Endothelial cell of umbilical vein (primary cell): ENCODE data around the gene ZDHHC9. TPM values are rescaled to one million over a fixed set of nuclear protein-coding genes. Genes with fewer than 3 reads are reported as not detected.

Experiments
- BruUV-seq: library from RNA; stranded (reverse); fragments of 400-500 nt; replicated peaks from 2 replicates; lab custom pipeline; 2021; lab: Mats Ljungman, UMichigan
- CTCF ChIA-PET: fragments of 300-600, 350-600 bp; sonication (Branson Sonifier 250); formaldehyde crosslinking; loops from one replicate; lab custom pipeline; 2021; ENCODE audit warnings: antibody characterized with exemption, inconsistent platforms; lab: Charles Lee
- POLR2A ChIA-PET: fragments of 300-600, 350-600 bp; sonication (Branson Sonifier 250); formaldehyde crosslinking; loops from one replicate; lab custom pipeline; 2021; ENCODE audit warnings: antibody characterized with exemption, inconsistent platforms; lab: Charles Lee
- DNase-seq: peaks from one replicate; pipeline ENCODE4 v3.0.0-alpha.2; 2011; ENCODE audit warnings: low read depth, low spot score
- FAIRE-seq: peaks from 2 replicates; lab custom pipeline; 2011; peaks lifted over from hg19 to GRCh38; lab: Jason Lieb, UNC
- H2AFZ ChIP-seq: 2 replicates; pipeline ENCODE4 v1.6.0; 2012; ENCODE audit warnings: low read depth, low read length, control low read depth, inconsistent platforms
- H3K27ac ChIP-seq: 2 replicates; pipeline ENCODE4 v1.5.1; 2011; ENCODE audit warnings: low read depth, mild to moderate bottlenecking, control low read depth, low read length, moderate library complexity; ENCODE audit not compliant: insufficient read depth
- H3K27me3 ChIP-seq, 2 experiments: 2 replicates each; pipeline versions ENCODE4 v1.6.0 to v1.6.1; 2011; ENCODE audit warnings: low read length in 2 of 2, mixed read lengths in 1 of 2; ENCODE audit not compliant: control insufficient read depth in 2 of 2, insufficient read depth in 2 of 2
- H3K36me3 ChIP-seq, 2 experiments: 2 replicates in 1 of 2; 3 replicates in 1 of 2; pipeline ENCODE4 v1.5.1; 2011; ENCODE audit warnings: low read length in 2 of 2, mild to moderate bottlenecking in 1 of 2, moderate library complexity in 1 of 2; ENCODE audit not compliant: control insufficient read depth in 2 of 2, insufficient read depth in 2 of 2; ENCODE audit errors: extremely low read depth in 1 of 2
- H3K4me1 ChIP-seq: 3 replicates; pipeline ENCODE4 v1.5.1; 2011; ENCODE audit warnings: mild to moderate bottlenecking, low read length; ENCODE audit not compliant: control insufficient read depth, insufficient read depth; ENCODE audit errors: extremely low read depth
- H3K4me2 ChIP-seq: 2 replicates; pipeline ENCODE4 v1.6.1; 2011; ENCODE audit warnings: low read length, control low read depth, mixed read lengths; ENCODE audit not compliant: insufficient read depth
- H3K4me3 ChIP-seq, 3 experiments: fragments of 200-600 bp in 1 of 3; sonication (generic), shearing (Covaris generic) in 1 of 3; replicated peaks in 1 of 3; 2 replicates each; pipeline ENCODE4 v1.5.1; 2011 to 2016; ENCODE audit warnings: control low read depth in 3 of 3, low read length in 3 of 3, mild to moderate bottlenecking in 2 of 3, inconsistent platforms in 1 of 3, low read depth in 1 of 3, moderate library complexity in 1 of 3; ENCODE audit not compliant: insufficient read depth in 1 of 3
- H3K79me2 ChIP-seq: 2 replicates; pipeline ENCODE4 v1.6.0; 2012; ENCODE audit warnings: low read length, inconsistent platforms; ENCODE audit not compliant: control insufficient read depth, insufficient read depth
- H3K9ac ChIP-seq: replicated peaks from 2 replicates; pipeline ENCODE3; 2011; ENCODE audit warnings: low read length, control low read depth; ENCODE audit not compliant: insufficient read depth; ENCODE audit errors: extremely low read depth
- H3K9me1 ChIP-seq: replicated peaks from 3 replicates; pipeline ENCODE4 v1.6.0; 2011; ENCODE audit warnings: mild to moderate bottlenecking, low read length; ENCODE audit not compliant: control insufficient read depth, insufficient read depth; ENCODE audit errors: extremely low read depth
- H3K9me3 ChIP-seq: replicated peaks from 2 replicates; pipeline ENCODE4 v1.5.1; 2012; ENCODE audit warnings: low read length, inconsistent platforms; ENCODE audit not compliant: control insufficient read depth, insufficient read depth
- H4K20me1 ChIP-seq: replicated peaks from 2 replicates; pipeline ENCODE3; 2011; ENCODE audit warnings: mild to moderate bottlenecking, low read length; ENCODE audit not compliant: control insufficient read depth, insufficient read depth; ENCODE audit errors: extremely low read depth
- CTCF ChIP-seq, 2 donors: IDR thresholded peaks; 1 replicate in 1 of 2; 2 replicates in 1 of 2; pipeline ENCODE4 v1.5.1; 2011; ENCODE audit warnings: low read length in 2 of 2, mild to moderate bottlenecking in 2 of 2, moderate library complexity in 2 of 2, control low read depth in 1 of 2, inconsistent platforms in 1 of 2, low read depth in 1 of 2; ENCODE audit not compliant: insufficient read depth in 1 of 2; ENCODE audit errors: extremely low read depth in 1 of 2
- EZH2 ChIP-seq: IDR thresholded peaks from 2 replicates; pipeline ENCODE4 v1.6.1; 2012; ENCODE audit warnings: borderline replicate concordance, low read depth, mild to moderate bottlenecking, moderate library complexity, low read length, inconsistent platforms; ENCODE audit not compliant: severe bottlenecking
- FOS ChIP-seq: IDR thresholded peaks from 2 replicates; pipeline ENCODE4 v1.6.1; 2011; ENCODE audit warnings: mild to moderate bottlenecking, low read length, moderate library complexity, borderline replicate concordance; ENCODE audit not compliant: insufficient read depth
- GATA2 ChIP-seq: IDR thresholded peaks from 2 replicates; pipeline ENCODE4 v1.7.0; 2011; ENCODE audit warnings: low read depth, mild to moderate bottlenecking, moderate library complexity, mixed read lengths, low read length; ENCODE audit not compliant: insufficient read length, insufficient read depth
- JUN ChIP-seq: IDR thresholded peaks from 2 replicates; pipeline ENCODE4 v1.6.1; 2011; ENCODE audit warnings: borderline replicate concordance, low read depth; ENCODE audit not compliant: insufficient read length, insufficient read depth
- MYC ChIP-seq: IDR thresholded peaks from one replicate; pipeline ENCODE4 v1.6.1; 2011; ENCODE audit warnings: mild to moderate bottlenecking, low read depth, low read length
- POLR2A ChIP-seq: IDR thresholded peaks from 2 replicates; pipeline ENCODE4 v1.6.1; 2012; ENCODE audit warnings: low read depth, mild to moderate bottlenecking, control low read depth, low read length
- POLR2AphosphoS5 ChIP-seq: IDR thresholded peaks from 2 replicates; pipeline ENCODE4 v1.6.1; 2012; ENCODE audit warnings: low read depth, mild to moderate bottlenecking, control low read depth, low read length, moderate library complexity; ENCODE audit not compliant: insufficient read depth
- dilution Hi-C: fragments of 300-500 bp; cut with MboI; formaldehyde crosslinking; loops from one replicate; pipeline ENCODE4 v1.15.0; 2019; ENCODE audit warnings: low sequenced_read_pairs; ENCODE audit not compliant: extremely low pct_ligation_motif_present
- intact Hi-C: fragments of 100-400 bp; cut with micrococcal nuclease; formaldehyde crosslinking; loops from one replicate; pipeline ENCODE4 v1.10.0; 2022
- polyA plus RNA-seq, 4 experiments: library from polyadenylated mRNA; depleted of rRNA in 3 of 4; stranded (reverse) in 3 of 4; unstranded in 1 of 4; fragments of >200 nt; gene quantifications; 2 replicates each; pipeline versions ENCODE4 v1.2.1 to v1.2.3, GENCODE V29; 2011 to 2012; ENCODE audit warnings: missing spikeins in 1 of 4
- total RNA-seq: library from RNA; stranded (reverse); gene quantifications from 2 replicates; pipeline ENCODE4 v1.2.3, GENCODE V29; 2021
- TF ChIP-seq, protein P1 (sequence below): IDR thresholded peaks from 2 replicates; pipeline ENCODE4 v1.6.1; 2011; ENCODE audit not compliant: insufficient read depth, insufficient read length

ZDHHC9 gene
- total and polyA plus RNA-seq, 2 donors (not counting 3 experiments of a cell fraction or from before 2014, with no cell fraction given): 27.4 to 33.6 TPM

DNA sequence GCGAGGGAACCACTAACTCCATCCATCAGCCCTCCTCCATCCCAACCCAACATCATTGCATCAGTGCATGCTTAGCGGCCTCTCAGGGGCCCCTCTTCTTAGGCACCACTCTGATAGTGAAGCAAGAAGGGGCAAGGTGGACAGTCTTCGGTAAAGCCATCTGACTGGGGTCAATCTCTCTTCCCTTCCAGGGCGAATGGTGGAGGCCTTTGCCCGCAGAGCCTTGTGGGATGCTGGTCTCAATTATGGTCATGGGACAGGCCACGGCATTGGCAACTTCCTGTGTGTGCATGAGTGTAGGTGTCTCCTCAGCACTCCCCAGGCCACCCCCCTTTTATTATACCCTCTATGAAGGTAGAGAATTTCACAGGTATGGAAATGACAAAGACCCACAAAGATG, 82.7 kb downstream of the ZDHHC9 start:
- DNase-seq (no peak), FAIRE-seq (no peak)
- no peaks in the 10 kb centered on the region for H3K9me1 ChIP-seq
- H3K4me3 ChIP-seq: no peak overlapping the region
- H3K79me2 ChIP-seq: no peaks in the 10 kb centered on the region
- no TSS peak for BruUV-seq
- no peaks in the 10 kb centered on the region for H3K27me3 ChIP-seq
- intact Hi-C loops: no loop called here
- dilution Hi-C loops: no loop called here
- CTCF ChIA-PET: no interaction called here
- TF ChIP-seq FOS: no peak
- TF ChIP-seq POLR2A: no peak
- no peak for TF ChIP-seq JUN
- TF ChIP-seq CTCF (IDR thresholded peaks at IDR 0.05; ENCODE audit: extremely low read depth in 1 of 2, insufficient read depth in 1 of 2, low read depth in 1 of 2, low read length in 2 of 2): no peak
- TF ChIP-seq POLR2AphosphoS5: no peak
- TF ChIP-seq, protein P1, sequence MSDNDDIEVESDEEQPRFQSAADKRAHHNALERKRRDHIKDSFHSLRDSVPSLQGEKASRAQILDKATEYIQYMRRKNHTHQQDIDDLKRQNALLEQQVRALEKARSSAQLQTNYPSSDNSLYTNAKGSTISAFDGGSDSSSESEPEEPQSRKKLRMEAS: no peak
- TF ChIP-seq GATA2: no peak
- TF ChIP-seq EZH2: no peak
- TF ChIP-seq MYC: no peak
- H3K9ac ChIP-seq: no peak overlapping the region
- POLR2A ChIA-PET: no interaction called here
- no peaks in the 10 kb centered on the region for H3K9me3 ChIP-seq
- no peaks in the 10 kb centered on the region for H4K20me1 ChIP-seq
- no peaks in the 10 kb centered on the region for H3K36me3 ChIP-seq
- H2AFZ ChIP-seq: no peak overlapping the region
- no peak overlapping the region for H3K4me2 ChIP-seq
- no peaks in the 10 kb centered on the region for H3K4me1 ChIP-seq
- no peak overlapping the region for H3K27ac ChIP-seq
